Measurements from ENCODE around the gene BICC1.

The BICC1 gene

DNA sequence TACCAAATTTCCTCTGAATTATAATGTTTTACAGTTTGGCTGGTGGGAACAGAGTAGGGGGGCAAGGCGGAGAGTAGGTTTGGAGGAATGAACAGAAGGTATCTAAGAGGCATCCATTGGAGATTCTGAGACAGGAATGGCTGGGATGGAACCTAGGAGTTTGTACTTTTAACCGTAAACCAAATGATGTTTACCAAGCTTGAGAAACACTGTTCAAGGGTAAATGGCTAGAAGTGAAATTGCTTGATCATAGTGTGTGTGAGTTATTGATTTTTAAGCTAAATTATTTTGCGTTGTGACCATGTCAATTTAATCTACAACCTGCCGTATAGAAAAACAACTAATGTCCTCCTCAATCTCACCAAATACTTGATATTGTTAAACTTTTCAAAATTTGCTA is 357.4 kb downstream of the BICC1 start:
- Histone ChIP-seq H3K27ac (replicated peaks) (no peak overlapping the region), H3K27me3 (ENCODE audit: insufficient read depth, poor library complexity, severe bottlenecking) (no peaks in the 10 kb centered on the region), H3K4me3 (replicated peaks; ENCODE audit: insufficient read depth, low read length) (no peak overlapping the region)
- no peak for DNase-seq (ENCODE audit: low read depth in 1 of 2, low spot score in 1 of 2)
- TF ChIP-seq SPI1 (IDR thresholded peaks at IDR 0.05; ENCODE audit: borderline replicate concordance, low read depth) (no peak), GABPA (IDR thresholded peaks at IDR 0.05; ENCODE audit: low read depth) (no peak)

DNA sequence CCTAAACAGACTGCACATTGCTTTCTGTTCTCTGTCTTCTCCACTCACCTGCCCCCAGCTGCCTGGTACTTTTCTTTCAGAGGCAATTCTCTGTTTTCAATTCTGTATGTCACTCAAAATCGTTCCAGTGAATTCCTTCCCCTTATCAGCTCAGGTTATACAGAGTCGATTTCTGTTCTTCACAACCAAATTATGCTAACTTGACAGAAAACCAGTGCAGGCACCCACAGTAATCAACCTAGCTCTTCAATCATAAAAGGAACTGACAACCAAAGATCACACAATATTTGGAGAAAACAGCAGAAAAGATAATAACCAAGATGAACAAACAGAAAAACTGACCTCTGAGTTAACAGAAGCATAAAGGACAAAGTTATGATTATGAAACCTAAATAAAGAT is 360.5 kb downstream of the BICC1 start:
- Histone ChIP-seq H3K4me3 (replicated peaks; ENCODE audit: insufficient read depth, low read length) (no peak overlapping the region), H3K27me3 (ENCODE audit: insufficient read depth, poor library complexity, severe bottlenecking) (no peaks in the 10 kb centered on the region), H3K27ac (replicated peaks) (no peak overlapping the region)
- TF ChIP-seq, protein P1, sequence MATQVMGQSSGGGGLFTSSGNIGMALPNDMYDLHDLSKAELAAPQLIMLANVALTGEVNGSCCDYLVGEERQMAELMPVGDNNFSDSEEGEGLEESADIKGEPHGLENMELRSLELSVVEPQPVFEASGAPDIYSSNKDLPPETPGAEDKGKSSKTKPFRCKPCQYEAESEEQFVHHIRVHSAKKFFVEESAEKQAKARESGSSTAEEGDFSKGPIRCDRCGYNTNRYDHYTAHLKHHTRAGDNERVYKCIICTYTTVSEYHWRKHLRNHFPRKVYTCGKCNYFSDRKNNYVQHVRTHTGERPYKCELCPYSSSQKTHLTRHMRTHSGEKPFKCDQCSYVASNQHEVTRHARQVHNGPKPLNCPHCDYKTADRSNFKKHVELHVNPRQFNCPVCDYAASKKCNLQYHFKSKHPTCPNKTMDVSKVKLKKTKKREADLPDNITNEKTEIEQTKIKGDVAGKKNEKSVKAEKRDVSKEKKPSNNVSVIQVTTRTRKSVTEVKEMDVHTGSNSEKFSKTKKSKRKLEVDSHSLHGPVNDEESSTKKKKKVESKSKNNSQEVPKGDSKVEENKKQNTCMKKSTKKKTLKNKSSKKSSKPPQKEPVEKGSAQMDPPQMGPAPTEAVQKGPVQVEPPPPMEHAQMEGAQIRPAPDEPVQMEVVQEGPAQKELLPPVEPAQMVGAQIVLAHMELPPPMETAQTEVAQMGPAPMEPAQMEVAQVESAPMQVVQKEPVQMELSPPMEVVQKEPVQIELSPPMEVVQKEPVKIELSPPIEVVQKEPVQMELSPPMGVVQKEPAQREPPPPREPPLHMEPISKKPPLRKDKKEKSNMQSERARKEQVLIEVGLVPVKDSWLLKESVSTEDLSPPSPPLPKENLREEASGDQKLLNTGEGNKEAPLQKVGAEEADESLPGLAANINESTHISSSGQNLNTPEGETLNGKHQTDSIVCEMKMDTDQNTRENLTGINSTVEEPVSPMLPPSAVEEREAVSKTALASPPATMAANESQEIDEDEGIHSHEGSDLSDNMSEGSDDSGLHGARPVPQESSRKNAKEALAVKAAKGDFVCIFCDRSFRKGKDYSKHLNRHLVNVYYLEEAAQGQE (IDR thresholded peaks at IDR 0.05; ENCODE audit: insufficient replicate concordance, low read depth) = no peak
- TF ChIP-seq SPI1 (IDR thresholded peaks at IDR 0.05; ENCODE audit: borderline replicate concordance, low read depth) (no peak), POLR2AphosphoS5 (IDR thresholded peaks at IDR 0.05; ENCODE audit: low read depth) (no peak), GABPA (IDR thresholded peaks at IDR 0.05; ENCODE audit: low read depth) (no peak)
- TF ChIP-seq, protein P2, sequence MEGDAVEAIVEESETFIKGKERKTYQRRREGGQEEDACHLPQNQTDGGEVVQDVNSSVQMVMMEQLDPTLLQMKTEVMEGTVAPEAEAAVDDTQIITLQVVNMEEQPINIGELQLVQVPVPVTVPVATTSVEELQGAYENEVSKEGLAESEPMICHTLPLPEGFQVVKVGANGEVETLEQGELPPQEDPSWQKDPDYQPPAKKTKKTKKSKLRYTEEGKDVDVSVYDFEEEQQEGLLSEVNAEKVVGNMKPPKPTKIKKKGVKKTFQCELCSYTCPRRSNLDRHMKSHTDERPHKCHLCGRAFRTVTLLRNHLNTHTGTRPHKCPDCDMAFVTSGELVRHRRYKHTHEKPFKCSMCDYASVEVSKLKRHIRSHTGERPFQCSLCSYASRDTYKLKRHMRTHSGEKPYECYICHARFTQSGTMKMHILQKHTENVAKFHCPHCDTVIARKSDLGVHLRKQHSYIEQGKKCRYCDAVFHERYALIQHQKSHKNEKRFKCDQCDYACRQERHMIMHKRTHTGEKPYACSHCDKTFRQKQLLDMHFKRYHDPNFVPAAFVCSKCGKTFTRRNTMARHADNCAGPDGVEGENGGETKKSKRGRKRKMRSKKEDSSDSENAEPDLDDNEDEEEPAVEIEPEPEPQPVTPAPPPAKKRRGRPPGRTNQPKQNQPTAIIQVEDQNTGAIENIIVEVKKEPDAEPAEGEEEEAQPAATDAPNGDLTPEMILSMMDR (IDR thresholded peaks at IDR 0.05; ENCODE audit: insufficient read depth, low read length) = no peak
- DNase-seq (ENCODE audit: low read depth in 1 of 2, low spot score in 1 of 2) = no peak

Data from HL-60 (cell line).